ENCODE data around the gene NCOA7.

- no peak for TF ChIP-seq CTCF (IDR thresholded peaks at IDR 0.05)
- no peak for TF ChIP-seq POLR2A (IDR thresholded peaks at IDR 0.05)
Observed at GRCh38 chr6:125924697-125925358, 134.1 kb downstream of the NCOA7 start.

All from heart left ventricle (tissue), 13 donors.